Colonic mucosa (tissue), 4 donors: ENCODE measurements around the gene SCAMP2. TPM values are rescaled to one million over a fixed set of nuclear protein-coding genes. Genes with fewer than 3 reads are reported as not detected.

Experiments used
- DNase-seq: peaks from one replicate; pipeline ENCODE4 v3.0.0-alpha.2; 2020
- H3K27ac ChIP-seq: fragments of 200-600 bp; one replicate; pipeline ENCODE4 v1.8.0; 2021
- H3K27me3 ChIP-seq: fragments of 200-600 bp; one replicate; pipeline ENCODE4 v1.8.0; 2021
- H3K36me3 ChIP-seq: fragments of 200-600 bp; one replicate; pipeline ENCODE4 v1.8.0; 2021
- H3K4me1 ChIP-seq: fragments of 200-600 bp; one replicate; pipeline ENCODE4 v1.8.0; 2021; ENCODE audit warnings: mild to moderate bottlenecking
- H3K4me3 ChIP-seq: fragments of 200-600 bp; one replicate; pipeline ENCODE4 v1.8.0; 2021
- H3K9ac ChIP-seq, 2 donors: one replicate each; pipeline ENCODE4 v1.7.0; 2013; ENCODE audit warnings: control low read depth in 2 of 2, low read depth in 2 of 2, low read length in 2 of 2
- H3K9me3 ChIP-seq: fragments of 200-600 bp; one replicate; pipeline ENCODE4 v1.8.0; 2021
- CTCF ChIP-seq: fragments of 200-600 bp; IDR thresholded peaks from one replicate; pipeline ENCODE4 v1.8.0; 2022; ENCODE audit warnings: antibody characterized with exemption, mild to moderate bottlenecking
- intact Hi-C: fragments of 100-400 bp; cut with DNase I; formaldehyde crosslinking; loops from one replicate; pipeline ENCODE4 v1.14.1; 2022
- total RNA-seq, 2 donors: library from RNA; stranded (reverse); fragmentation: NEBNext Ultra II Directional in 1 of 2; extraction: Animal tissue kit (Norgen Biotek cat#: 25700) in 1 of 2; gene quantifications; one replicate each; pipeline ENCODE4 v1.2.1, GENCODE V29; 2021
- donor health status: healthy.
- donor health status: DM: no; HTN: no; CAD: no.
- donor health status: DM: no; HTN: no; CAD: no.

Gene SCAMP2
- total RNA-seq, 2 donors from 2014 or later, result 152 to 204 TPM

GRCh38 chr15:74893627-74894026 lies 20.5 kb upstream of the SCAMP2 start:
- intact Hi-C loops, result no loop called here
- H3K27me3 ChIP-seq, result no peaks in the 10 kb centered on the region
- H3K4me1 ChIP-seq, result peaks cover 4% of the 10 kb centered on the region
- DNase-seq, result no peak
- H3K4me3 ChIP-seq, result no peak overlapping the region
- H3K9me3 ChIP-seq, result no peaks in the 10 kb centered on the region
- no peak overlapping the region for H3K27ac ChIP-seq
- no peak for TF ChIP-seq CTCF
- no peak overlapping the region for H3K9ac ChIP-seq
- no peaks in the 10 kb centered on the region for H3K36me3 ChIP-seq

- H3K4me1 ChIP-seq, result peaks cover 4% of the 10 kb centered on the region
- H3K9ac ChIP-seq, result peak overlapping the region in 1 of 2 donors; percentile 51
- H3K9me3 ChIP-seq, result no peaks in the 10 kb centered on the region
- H3K27ac ChIP-seq, result no peak overlapping the region
- no peak for DNase-seq
- no peak for TF ChIP-seq CTCF
- intact Hi-C loops, result no loop called here
- no peaks in the 10 kb centered on the region for H3K36me3 ChIP-seq
- H3K27me3 ChIP-seq, result no peaks in the 10 kb centered on the region
- H3K4me3 ChIP-seq, result no peak overlapping the region
Observed at GRCh38 chr15:74892931-74893330, 19.8 kb upstream of the SCAMP2 start.

- no peaks in the 10 kb centered on the region for H3K36me3 ChIP-seq
- no peak overlapping the region for H3K4me3 ChIP-seq
- H3K4me1 ChIP-seq, result peaks cover 4% of the 10 kb centered on the region
- no peaks in the 10 kb centered on the region for H3K9me3 ChIP-seq
- H3K27me3 ChIP-seq, result no peaks in the 10 kb centered on the region
- peak overlapping the region; percentile 74 for H3K27ac ChIP-seq
- intact Hi-C loops, result no loop called here
- DNase-seq, result peak; percentile 53
- no peak for TF ChIP-seq CTCF
- H3K9ac ChIP-seq, result peak overlapping the region; percentile 18 to 51
Observed at GRCh38 chr15:74892313-74892712, 19.1 kb upstream of the SCAMP2 start.

- Histone ChIP-seq H3K27ac (peak overlapping the region; percentile 74), H3K36me3 (no peaks in the 10 kb centered on the region), H3K9me3 (no peaks in the 10 kb centered on the region), H3K27me3 (no peaks in the 10 kb centered on the region), H3K4me3 (no peak overlapping the region), H3K4me1 (peaks cover 4% of the 10 kb centered on the region), H3K9ac (peak overlapping the region in 1 of 2 donors; percentile 31)
- DNase-seq, result peak; percentile 91
- intact Hi-C loops, result no loop called here
- TF ChIP-seq CTCF, result no peak
Observed at GRCh38 chr15:74891469-74891868, 18.3 kb upstream of the SCAMP2 start.

- Histone ChIP-seq H3K4me1 (peaks cover 4% of the 10 kb centered on the region), H3K4me3 (peak overlapping the region; percentile 86), H3K27me3 (no peaks in the 10 kb centered on the region), H3K9ac (peak overlapping the region; percentile 79 to 96), H3K27ac (peak overlapping the region; percentile 74), H3K36me3 (no peaks in the 10 kb centered on the region), H3K9me3 (no peaks in the 10 kb centered on the region)
- DNase-seq, result no peak
- no peak for TF ChIP-seq CTCF
- intact Hi-C loops, result no loop called here
Observed at GRCh38 chr15:74890665-74890960, 17.4 kb upstream of the SCAMP2 start.
